HEK293T (cell line): Measurements from ENCODE around the gene MN1.

Experiments used
- BHLHE40 ChIP-seq: fragments of 450-650 bp; IDR thresholded peaks from 2 replicates; pipeline ENCODE4 v1.6.1; 2016; ENCODE audit warnings: mild to moderate bottlenecking, moderate library complexity, borderline replicate concordance
- FOXK2 ChIP-seq: fragments of 450-650 bp; IDR thresholded peaks from 2 replicates; pipeline ENCODE4 v1.6.1; 2016; ENCODE audit warnings: mild to moderate bottlenecking
- FOXM1 ChIP-seq: fragments of 450-650 bp; IDR thresholded peaks from 2 replicates; pipeline ENCODE4 v1.6.1; 2017; ENCODE audit warnings: mild to moderate bottlenecking, borderline replicate concordance
- TARDBP ChIP-seq: fragments of 450-650 bp; IDR thresholded peaks from 2 replicates; pipeline ENCODE4 v1.6.1; 2016
- ZNF384 ChIP-seq: fragments of 450-650 bp; IDR thresholded peaks from 2 replicates; pipeline ENCODE4 v1.6.1; 2016

DNA sequence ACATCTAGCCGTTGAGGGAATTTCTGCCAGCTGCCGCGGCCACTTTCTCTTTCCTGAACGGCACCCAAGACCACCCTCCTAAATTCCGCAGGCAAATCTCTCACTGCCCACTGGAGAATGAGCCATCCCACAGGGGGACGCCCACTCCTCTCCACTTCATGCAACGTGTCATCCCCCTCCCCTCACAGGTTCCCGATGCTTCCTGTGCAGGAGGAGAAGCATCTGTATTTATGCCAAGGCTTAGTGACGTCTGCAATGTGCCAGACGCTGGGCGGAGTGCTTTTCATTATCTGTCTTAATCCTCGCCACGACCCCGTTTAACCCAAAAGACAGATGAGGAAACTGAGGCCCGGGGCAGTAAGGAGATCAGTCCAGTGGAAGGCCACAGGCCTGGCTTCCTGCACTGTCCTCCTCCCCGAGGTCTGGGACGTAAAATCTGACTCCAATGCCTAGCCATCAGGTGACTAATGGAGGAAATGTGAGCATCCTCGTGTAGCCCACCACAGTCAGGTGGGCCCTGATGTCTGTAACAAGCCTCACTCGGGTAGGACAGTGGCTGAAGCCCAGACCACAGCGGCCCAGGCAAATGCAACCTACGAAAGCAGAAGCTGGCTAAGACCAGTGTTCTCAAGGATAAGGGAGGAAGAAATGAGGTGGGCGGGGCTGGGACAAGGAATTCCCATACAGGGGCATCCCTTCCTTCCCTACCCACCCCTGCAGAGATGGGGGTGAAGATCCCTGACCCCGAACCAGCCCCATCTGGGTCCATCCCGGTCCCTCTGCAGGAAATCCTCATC, 23.1 kb downstream of the MN1 start:
- TF ChIP-seq TARDBP (no peak), BHLHE40 (no peak), FOXM1 (no peak), ZNF384 (no peak), FOXK2 (no peak)
